ENCODE measurements around the gene BPTF. TPM values are rescaled to one million over a fixed set of nuclear protein-coding genes. Genes with fewer than 3 reads are reported as not detected.
A peak's percentile ranks its signal among the peaks of the same experiment; 100 is the strongest.

The BPTF gene
- total and polyA plus RNA-seq, 2 of the 13 experiments (the other 11 are each of a cell fraction or from before 2014, with no cell fraction given) = 43.5 to 66.1 TPM

DNA sequence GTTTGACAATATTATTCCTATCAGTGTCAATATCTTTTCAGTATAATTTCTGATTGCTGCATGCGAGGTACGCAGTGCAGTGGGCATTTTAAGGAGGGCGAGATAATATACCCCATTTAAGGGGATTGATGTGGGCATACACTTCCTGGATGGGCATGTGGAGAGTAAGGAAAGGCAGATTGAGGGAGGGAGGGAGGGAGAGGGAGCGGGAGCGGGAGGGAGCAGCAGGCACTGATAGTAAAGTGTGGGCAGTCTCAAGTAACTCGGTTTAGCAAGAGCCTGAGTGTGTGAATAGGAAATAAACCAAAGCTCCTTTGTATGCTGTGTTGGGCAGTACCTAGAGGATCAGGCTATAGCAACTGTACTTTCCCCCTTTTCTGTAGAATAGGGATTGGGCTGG lies 5.1 kb downstream of the BPTF start:
- WGBS (ENCODE audit: low lambda C conversion rate) = 86% methylated on average over 6 of the region's 6 CpGs
- Histone ChIP-seq H3K9me3 (ENCODE audit: low read length) (no peaks in the 10 kb centered on the region), H3K4me2 (ENCODE audit: low read depth, low read length) (peak overlapping the region; percentile 21; the same call in 1 of the 2 replicates), H3K4me1 (ENCODE audit: insufficient read depth, low read length) (peaks cover 67% of the 10 kb centered on the region), H3K9ac (ENCODE audit: insufficient read depth, low read depth, low read length) (no peak overlapping the region), H3K36me3 (replicated peaks in 1 of 2; ENCODE audit: control insufficient read depth in 1 of 2, insufficient read depth in 2 of 2, low read length in 2 of 2) (no peaks in the 10 kb centered on the region; a peak in 2 of 5 replicates), H2AFZ (ENCODE audit: low read length) (no peak overlapping the region), H3K27ac (ENCODE audit: extremely low read length, insufficient read depth, low read length) (no peak overlapping the region), H3K27me3 (ENCODE audit: control insufficient read depth in 1 of 2, insufficient read depth in 2 of 2, low read length in 2 of 2) (no peaks in the 10 kb centered on the region; a peak in 1 of 5 replicates), H3K4me3 (replicated peaks in 1 of 3; ENCODE audit: insufficient read depth in 1 of 3, low read depth in 2 of 3, low read length in 3 of 3) (no peak overlapping the region), H4K20me1 (ENCODE audit: insufficient read depth, low read length) (peaks cover 46% of the 10 kb centered on the region), H3K79me2 (ENCODE audit: insufficient read depth, low read length) (peaks cover 93% of the 10 kb centered on the region)
- ChIA-PET CTCF (ENCODE audit: low intra/inter-chr PET ratio, low total read pairs) (no interaction called here), POLR2A (no interaction called here)
- TF ChIP-seq, protein P1, sequence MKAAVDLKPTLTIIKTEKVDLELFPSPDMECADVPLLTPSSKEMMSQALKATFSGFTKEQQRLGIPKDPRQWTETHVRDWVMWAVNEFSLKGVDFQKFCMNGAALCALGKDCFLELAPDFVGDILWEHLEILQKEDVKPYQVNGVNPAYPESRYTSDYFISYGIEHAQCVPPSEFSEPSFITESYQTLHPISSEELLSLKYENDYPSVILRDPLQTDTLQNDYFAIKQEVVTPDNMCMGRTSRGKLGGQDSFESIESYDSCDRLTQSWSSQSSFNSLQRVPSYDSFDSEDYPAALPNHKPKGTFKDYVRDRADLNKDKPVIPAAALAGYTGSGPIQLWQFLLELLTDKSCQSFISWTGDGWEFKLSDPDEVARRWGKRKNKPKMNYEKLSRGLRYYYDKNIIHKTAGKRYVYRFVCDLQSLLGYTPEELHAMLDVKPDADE (CRISPR knock-in tag; IDR thresholded peaks at IDR 0.05) = no peak
- no peak for TF ChIP-seq MXI1 (IDR thresholded peaks at IDR 0.05; ENCODE audit: borderline replicate concordance, low read depth, low read length)
- TF ChIP-seq HMGA1 (CRISPR knock-in tag; conservative IDR thresholded peaks at IDR 0.05) = no peak
- TF ChIP-seq, protein P2, sequence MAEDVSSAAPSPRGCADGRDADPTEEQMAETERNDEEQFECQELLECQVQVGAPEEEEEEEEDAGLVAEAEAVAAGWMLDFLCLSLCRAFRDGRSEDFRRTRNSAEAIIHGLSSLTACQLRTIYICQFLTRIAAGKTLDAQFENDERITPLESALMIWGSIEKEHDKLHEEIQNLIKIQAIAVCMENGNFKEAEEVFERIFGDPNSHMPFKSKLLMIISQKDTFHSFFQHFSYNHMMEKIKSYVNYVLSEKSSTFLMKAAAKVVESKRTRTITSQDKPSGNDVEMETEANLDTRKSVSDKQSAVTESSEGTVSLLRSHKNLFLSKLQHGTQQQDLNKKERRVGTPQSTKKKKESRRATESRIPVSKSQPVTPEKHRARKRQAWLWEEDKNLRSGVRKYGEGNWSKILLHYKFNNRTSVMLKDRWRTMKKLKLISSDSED (CRISPR knock-in tag; IDR thresholded peaks at IDR 0.05) = no peak
- TF ChIP-seq SP2 (CRISPR knock-in tag; IDR thresholded peaks at IDR 0.05) = no peak
- TF ChIP-seq, protein P3, sequence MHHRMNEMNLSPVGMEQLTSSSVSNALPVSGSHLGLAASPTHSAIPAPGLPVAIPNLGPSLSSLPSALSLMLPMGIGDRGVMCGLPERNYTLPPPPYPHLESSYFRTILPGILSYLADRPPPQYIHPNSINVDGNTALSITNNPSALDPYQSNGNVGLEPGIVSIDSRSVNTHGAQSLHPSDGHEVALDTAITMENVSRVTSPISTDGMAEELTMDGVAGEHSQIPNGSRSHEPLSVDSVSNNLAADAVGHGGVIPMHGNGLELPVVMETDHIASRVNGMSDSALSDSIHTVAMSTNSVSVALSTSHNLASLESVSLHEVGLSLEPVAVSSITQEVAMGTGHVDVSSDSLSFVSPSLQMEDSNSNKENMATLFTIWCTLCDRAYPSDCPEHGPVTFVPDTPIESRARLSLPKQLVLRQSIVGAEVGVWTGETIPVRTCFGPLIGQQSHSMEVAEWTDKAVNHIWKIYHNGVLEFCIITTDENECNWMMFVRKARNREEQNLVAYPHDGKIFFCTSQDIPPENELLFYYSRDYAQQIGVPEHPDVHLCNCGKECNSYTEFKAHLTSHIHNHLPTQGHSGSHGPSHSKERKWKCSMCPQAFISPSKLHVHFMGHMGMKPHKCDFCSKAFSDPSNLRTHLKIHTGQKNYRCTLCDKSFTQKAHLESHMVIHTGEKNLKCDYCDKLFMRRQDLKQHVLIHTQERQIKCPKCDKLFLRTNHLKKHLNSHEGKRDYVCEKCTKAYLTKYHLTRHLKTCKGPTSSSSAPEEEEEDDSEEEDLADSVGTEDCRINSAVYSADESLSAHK (CRISPR knock-in tag; IDR thresholded peaks at IDR 0.05; ENCODE audit: borderline replicate concordance) = no peak
- TF ChIP-seq POLR2A (IDR thresholded peaks at IDR 0.05; ENCODE audit: insufficient read depth in 1 of 2, low read depth in 2 of 2, low read length in 2 of 2) = no peak
- no peak for TF ChIP-seq HNRNPUL1 (IDR thresholded peaks at IDR 0.05; ENCODE audit: low read depth, low read length)
- TF ChIP-seq PLRG1 (conservative IDR thresholded peaks at IDR 0.05) = no peak
- TF ChIP-seq ATF6 (CRISPR knock-in tag; conservative IDR thresholded peaks at IDR 0.05) = no peak
- TF ChIP-seq HOXA3 (CRISPR knock-in tag; IDR thresholded peaks at IDR 0.05) = no peak
- no peak for TF ChIP-seq MTF2 (CRISPR knock-in tag; IDR thresholded peaks at IDR 0.05; ENCODE audit: borderline replicate concordance)
- no peak for TF ChIP-seq GPN1 (CRISPR knock-in tag; IDR thresholded peaks at IDR 0.05; ENCODE audit: borderline replicate concordance)
- TF ChIP-seq, protein P4, sequence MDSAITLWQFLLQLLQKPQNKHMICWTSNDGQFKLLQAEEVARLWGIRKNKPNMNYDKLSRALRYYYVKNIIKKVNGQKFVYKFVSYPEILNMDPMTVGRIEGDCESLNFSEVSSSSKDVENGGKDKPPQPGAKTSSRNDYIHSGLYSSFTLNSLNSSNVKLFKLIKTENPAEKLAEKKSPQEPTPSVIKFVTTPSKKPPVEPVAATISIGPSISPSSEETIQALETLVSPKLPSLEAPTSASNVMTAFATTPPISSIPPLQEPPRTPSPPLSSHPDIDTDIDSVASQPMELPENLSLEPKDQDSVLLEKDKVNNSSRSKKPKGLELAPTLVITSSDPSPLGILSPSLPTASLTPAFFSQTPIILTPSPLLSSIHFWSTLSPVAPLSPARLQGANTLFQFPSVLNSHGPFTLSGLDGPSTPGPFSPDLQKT (CRISPR knock-in tag; IDR thresholded peaks at IDR 0.05; ENCODE audit: borderline replicate concordance) = no peak
- intact Hi-C loops (cut with micrococcal nuclease; ENCODE audit: unreplicated experiment) (no loop called here), in situ Hi-C loops (cut with HindIII; ENCODE audit: extremely low pct_ligation_motif_present, low pct_unique_long_range_greater_than_20kb) (no loop called here)
- peak; percentile 22; the same call in 2 of the 3 replicates for ATAC-seq
- BruUV-seq (replicated peaks) = no TSS peak
- DNase-seq (ENCODE audit: low spot score) = no peak
- no peak for FAIRE-seq

Measured in HepG2 (cell line).